SK-N-SH (cell line): ENCODE measurements around the gene GCN1.

ENCODE experiments used
- CTCF ChIP-seq: fragments of 200-600 bp; sonication (generic); IDR thresholded peaks from 2 replicates; pipeline ENCODE4 v1.6.1; 2017; ENCODE audit warnings: antibody characterized with exemption, mild to moderate bottlenecking, moderate library complexity
- EP300 ChIP-seq, 2 experiments: IDR thresholded peaks; 2 replicates each; pipeline versions ENCODE4 v1.4.0 to v1.6.1; 2012; ENCODE audit warnings: borderline replicate concordance in 1 of 2, low read depth in 1 of 2, low read length in 1 of 2
- GATA2 ChIP-seq: sonication (generic); formaldehyde crosslinking; IDR thresholded peaks from 2 replicates; pipeline ENCODE4 v1.5.0; 2020; ENCODE audit warnings: mild to moderate bottlenecking, missing genetic modification reagents
- JUND ChIP-seq: IDR thresholded peaks from 2 replicates; pipeline ENCODE4 v1.4.0; 2012
- MAX ChIP-seq: IDR thresholded peaks from 2 replicates; pipeline ENCODE4 v1.4.0; 2012; ENCODE audit warnings: low read depth
- RAD21 ChIP-seq: IDR thresholded peaks from 2 replicates; pipeline ENCODE4 v1.6.1; 2012; ENCODE audit warnings: mild to moderate bottlenecking, low read length
- TAF1 ChIP-seq: IDR thresholded peaks from 2 replicates; pipeline ENCODE4 v1.6.1; 2012; ENCODE audit warnings: low read depth, mild to moderate bottlenecking, low read length, moderate library complexity, borderline replicate concordance
- TEAD4 ChIP-seq: IDR thresholded peaks from 2 replicates; pipeline ENCODE4 v1.4.0; 2012; ENCODE audit warnings: mild to moderate bottlenecking, borderline replicate concordance; ENCODE audit not compliant: insufficient read depth

DNA sequence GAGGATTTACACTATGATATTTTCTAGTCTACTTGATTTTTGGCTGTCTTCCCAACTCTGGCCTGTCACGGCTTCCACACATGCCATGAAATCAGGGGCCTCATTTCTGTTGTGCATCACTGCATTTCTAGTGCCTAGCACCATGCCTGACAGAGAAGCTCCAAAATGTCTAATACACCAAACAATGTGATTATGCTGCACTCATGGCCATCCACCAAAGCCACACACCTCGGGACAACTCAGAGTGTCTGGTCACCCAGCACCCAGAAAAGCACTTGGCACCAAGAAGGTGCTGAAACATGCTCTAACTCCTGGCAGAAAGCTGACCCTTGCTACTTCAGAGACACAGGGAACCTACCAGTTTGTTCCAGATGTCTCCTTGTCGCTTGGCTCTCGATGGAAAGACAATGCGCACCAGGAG, 11.3 kb downstream of the GCN1 start:
- TF ChIP-seq CTCF (no peak), MAX (no peak), EP300 (IDR thresholded peaks at IDR 0.05; ENCODE audit: borderline replicate concordance in 1 of 2, low read depth in 1 of 2, low read length in 1 of 2) (no peak), TEAD4 (no peak), JUND (no peak), GATA2 (CRISPR knock-in tag) (no peak), RAD21 (no peak), TAF1 (no peak)
